Pancreas (tissue), 10 donors: ENCODE measurements around the gene MUC5AC. TPM values are rescaled to one million over a fixed set of nuclear protein-coding genes. Genes with fewer than 3 reads are reported as not detected.

Experiments used
- ATAC-seq, 4 donors: fragments of 200-7000 bp; cut with Tn5 transposase; one replicate each; pipeline versions ENCODE4 v1.8.0 to v1.9.1; 2020; ENCODE audit warnings: mild to moderate bottlenecking in 4 of 4, moderate library complexity in 4 of 4
- DNase-seq, 6 donors: peaks; one replicate each; pipeline ENCODE4 v3.0.0-alpha.2; 2020
- FAIRE-seq: peaks from 2 replicates; lab custom pipeline; 2012; peaks lifted over from hg19 to GRCh38; lab: Jason Lieb, UNC
- H3K27ac ChIP-seq, 4 donors: fragments of 200-600 bp; sonication (generic); 1 replicate in 3 of 4; 2 replicates in 1 of 4; pipeline versions ENCODE4 v1.5.0 to v1.8.0; 2020
- H3K27me3 ChIP-seq, 4 donors: fragments of 200-600 bp; one replicate each; pipeline ENCODE4 v1.8.0; 2021
- H3K36me3 ChIP-seq, 3 donors: fragments of 200-600 bp; sonication (generic) in 1 of 3; one replicate each; pipeline versions ENCODE4 v1.5.0 to v1.8.0; 2020 to 2021
- H3K4me1 ChIP-seq, 3 donors: fragments of 200-600 bp; one replicate each; pipeline ENCODE4 v1.8.0; 2021
- H3K4me3 ChIP-seq, 4 donors: fragments of 200-600 bp; sonication (generic) in 2 of 4; one replicate each; pipeline versions ENCODE4 v1.5.0 to v1.8.0; 2020 to 2021
- H3K9me3 ChIP-seq, 4 donors: fragments of 200-600 bp; one replicate each; pipeline ENCODE4 v1.8.0; 2021
- WGBS, 2 donors: extraction: QIAGEN DNeasy Blood & Tissue Kit; methylation state at CpG; one replicate each; pipeline ENCODE4 v1.1.7; 2013; 5-methylcytosine and 5-hydroxymethylcytosine counted together
- intact Hi-C, 3 donors: fragments of 100-400 bp; cut with DNase I; formaldehyde crosslinking; loops; one replicate each; pipeline versions ENCODE4 v1.11.1 to v1.14.2; 2022
- polyA plus RNA-seq, 2 donors: library from polyadenylated mRNA; stranded (reverse); fragments of 200-250 nt; gene quantifications; one replicate each; pipeline ENCODE4 v1.2.3, GENCODE V29; 2013
- total RNA-seq, 6 donors: library from RNA; stranded (reverse); fragmentation: NEBNext Ultra II Directional in 4 of 6; extraction: Animal tissue kit (Norgen Biotek cat#: 25700) in 4 of 6; gene quantifications; one replicate each; pipeline versions ENCODE4 v1.2.1 to v1.2.4, GENCODE V29; 2021 to 2023
- TF ChIP-seq, protein P1 (sequence below), 4 donors: fragments of 200-600 bp; sonication (generic) in 3 of 4; IDR thresholded peaks; one replicate each; pipeline versions ENCODE4 v1.5.0 to v1.8.0; 2021; ENCODE audit warnings: antibody characterized with exemption in 4 of 4
- donor health status: healthy with polysubstance abuse.
- donor health status: DM: no; HTN: no; CAD: no; lungs with moderate emphysema.
- donor health status: DM: no; HTN: no; CAD: no.
- donor health status: control.
- donor health status: control.
- donor health status: Bipolar disorder and iron deficiency.
- donor health status: DM: yes; HTN: yes; CAD: no.
- donor health status: DM: no; HTN: no; CAD: no.
- donor health status: DM: no; HTN: no; CAD: no.
- donor health status: DM: yes; HTN: yes; CAD: no.

Gene MUC5AC
- total and polyA plus RNA-seq, 8 donors, result 0.02 to 4.2 (median 0.04) TPM; not detected in 5

DNA sequence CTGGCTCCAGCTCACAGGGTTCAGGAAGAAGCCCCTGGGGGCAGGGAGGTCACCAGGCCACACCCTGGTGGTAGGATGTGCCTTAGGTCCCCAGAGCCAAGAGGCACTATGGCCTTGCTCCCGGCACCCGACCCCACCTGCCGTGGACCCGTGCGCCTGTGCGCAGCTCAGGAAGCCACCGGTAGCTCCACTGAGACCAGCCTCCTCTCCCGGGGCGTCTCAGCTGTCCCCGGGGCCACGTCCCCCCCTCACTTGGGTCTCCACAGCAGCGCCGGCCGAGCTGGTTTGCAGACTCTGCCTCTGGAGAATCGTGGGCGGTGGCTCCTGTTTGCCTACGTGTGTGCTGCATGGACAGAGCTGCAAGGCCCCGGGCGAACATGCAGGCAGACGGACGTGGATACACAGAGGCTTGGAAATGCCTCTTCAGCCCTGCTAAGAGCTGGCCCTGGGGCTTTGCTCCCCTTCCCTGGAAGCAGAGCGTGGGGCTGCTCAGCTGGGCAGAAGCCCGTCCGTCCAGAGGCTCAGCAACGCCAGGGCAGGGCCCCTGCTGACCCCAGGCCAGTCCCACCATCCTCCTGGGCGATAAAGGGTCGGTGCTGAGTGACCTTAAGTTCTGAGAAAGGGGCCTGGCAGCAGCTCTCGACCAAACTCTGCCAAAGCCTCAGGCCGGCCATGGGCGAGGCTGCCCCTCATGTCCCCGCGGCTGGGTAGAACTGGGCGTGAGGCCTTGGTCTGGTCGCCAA is 49.8 kb downstream of the MUC5AC start:
- H3K9me3 ChIP-seq, result no peaks in the 10 kb centered on the region
- H3K4me3 ChIP-seq, result no peak overlapping the region
- FAIRE-seq, result no peak
- H3K27me3 ChIP-seq, result no peaks in the 10 kb centered on the region
- no peak overlapping the region for H3K27ac ChIP-seq
- ATAC-seq, result no peak
- no peaks in the 10 kb centered on the region for H3K36me3 ChIP-seq
- TF ChIP-seq, protein P1, sequence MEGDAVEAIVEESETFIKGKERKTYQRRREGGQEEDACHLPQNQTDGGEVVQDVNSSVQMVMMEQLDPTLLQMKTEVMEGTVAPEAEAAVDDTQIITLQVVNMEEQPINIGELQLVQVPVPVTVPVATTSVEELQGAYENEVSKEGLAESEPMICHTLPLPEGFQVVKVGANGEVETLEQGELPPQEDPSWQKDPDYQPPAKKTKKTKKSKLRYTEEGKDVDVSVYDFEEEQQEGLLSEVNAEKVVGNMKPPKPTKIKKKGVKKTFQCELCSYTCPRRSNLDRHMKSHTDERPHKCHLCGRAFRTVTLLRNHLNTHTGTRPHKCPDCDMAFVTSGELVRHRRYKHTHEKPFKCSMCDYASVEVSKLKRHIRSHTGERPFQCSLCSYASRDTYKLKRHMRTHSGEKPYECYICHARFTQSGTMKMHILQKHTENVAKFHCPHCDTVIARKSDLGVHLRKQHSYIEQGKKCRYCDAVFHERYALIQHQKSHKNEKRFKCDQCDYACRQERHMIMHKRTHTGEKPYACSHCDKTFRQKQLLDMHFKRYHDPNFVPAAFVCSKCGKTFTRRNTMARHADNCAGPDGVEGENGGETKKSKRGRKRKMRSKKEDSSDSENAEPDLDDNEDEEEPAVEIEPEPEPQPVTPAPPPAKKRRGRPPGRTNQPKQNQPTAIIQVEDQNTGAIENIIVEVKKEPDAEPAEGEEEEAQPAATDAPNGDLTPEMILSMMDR (IDR thresholded peaks at IDR 0.05), result no peak
- intact Hi-C loops, result no loop called here
- WGBS, 2 donors, result 80% methylated on average over 34 of the region's 34 CpGs
- H3K4me1 ChIP-seq, result no peaks in the 10 kb centered on the region
- DNase-seq, result peak in 4 of 6 donors; percentile 0 to 67 (median 30)

GRCh38 chr11:1208144-1208393 is 50.3 kb downstream of the MUC5AC start:
- no peak overlapping the region for H3K4me3 ChIP-seq
- intact Hi-C loops, result no loop called here
- H3K27ac ChIP-seq, result no peak overlapping the region
- ATAC-seq (no peak), FAIRE-seq (no peak), DNase-seq (peak in 1 of 6 donors; percentile 1)
- no peaks in the 10 kb centered on the region for H3K9me3 ChIP-seq
- TF ChIP-seq, protein P1 (IDR thresholded peaks at IDR 0.05), result no peak
- no peaks in the 10 kb centered on the region for H3K27me3 ChIP-seq
- 77 to 80% methylated on average over 6 of the region's 6 CpGs for WGBS, 2 donors
- H3K4me1 ChIP-seq, result no peaks in the 10 kb centered on the region
- H3K36me3 ChIP-seq, result no peaks in the 10 kb centered on the region

- peak in 5 of 6 donors; percentile 1 to 74 (median 20) for DNase-seq
These were observed 50.9 kb downstream of the MUC5AC start for GRCh38 chr11:1208394-1209261.

GRCh38 chr11:1209371-1210057 is 51.8 kb downstream of the MUC5AC start:
- FAIRE-seq (no peak), ATAC-seq (no peak), DNase-seq (peak in 3 of 6 donors; percentile 11 to 31 (median 22))
- H3K4me1 ChIP-seq, result no peaks in the 10 kb centered on the region
- H3K9me3 ChIP-seq, result no peaks in the 10 kb centered on the region
- no peaks in the 10 kb centered on the region for H3K36me3 ChIP-seq
- TF ChIP-seq, protein P1 (IDR thresholded peaks at IDR 0.05), result no peak
- H3K4me3 ChIP-seq, result no peak overlapping the region
- 85 to 86% methylated on average over 17 of the region's 17 CpGs for WGBS, 2 donors
- H3K27ac ChIP-seq, result no peak overlapping the region
- no peaks in the 10 kb centered on the region for H3K27me3 ChIP-seq
- intact Hi-C loops, result no loop called here

More at GRCh38 chr11:1208394-1209261, 50.9 kb downstream of the MUC5AC start:
- Histone ChIP-seq H3K4me3 (no peak overlapping the region), H3K27ac (no peak overlapping the region), H3K4me1 (no peaks in the 10 kb centered on the region), H3K27me3 (no peaks in the 10 kb centered on the region), H3K36me3 (no peaks in the 10 kb centered on the region), H3K9me3 (no peaks in the 10 kb centered on the region)
- FAIRE-seq, result no peak
- 89 to 92% methylated on average over 29 to 39 of the region's 39 CpGs for WGBS, 2 donors
- TF ChIP-seq, protein P1 (IDR thresholded peaks at IDR 0.05), result no peak
- no peak for ATAC-seq
- intact Hi-C loops, result no loop called here
